K562 (cell line): ENCODE data around the gene EPHA1.

Experiments
- BRD9 ChIP-seq: fragments of 450-650 bp; IDR thresholded peaks from 2 replicates; pipeline ENCODE4 v1.6.1; 2018; ENCODE audit warnings: low read depth; ENCODE audit not compliant: partially characterized antibody
- CHD2 ChIP-seq: IDR thresholded peaks from 2 replicates; pipeline ENCODE4 v1.6.1; 2011; ENCODE audit warnings: low read depth, low read length
- DACH1 ChIP-seq: fragments of 450-650 bp; IDR thresholded peaks from 2 replicates; pipeline ENCODE4 v1.6.1; 2018; ENCODE audit not compliant: partially characterized antibody
- E2F3 ChIP-seq: fragments of 250-450 bp; sonication (Bioruptor Pico); IDR thresholded peaks from 2 replicates; pipeline ENCODE4 v1.4.0; 2020; ENCODE audit warnings: mild to moderate bottlenecking
- EP300 ChIP-seq: IDR thresholded peaks from 2 replicates; pipeline ENCODE4 v1.6.1; 2012; ENCODE audit warnings: low read length, improper control_type of control experiment
- POLR2A ChIP-seq: fragments of 450-650 bp; conservative IDR thresholded peaks from 2 replicates; pipeline ENCODE4 v1.6.1; 2016
- ZKSCAN3 ChIP-seq: fragments of 250-450 bp; sonication (Bioruptor Pico); IDR thresholded peaks from 2 replicates; pipeline ENCODE4 v1.4.0; 2020
- ZNF24 ChIP-seq: fragments of 450-650 bp; IDR thresholded peaks from 2 replicates; pipeline ENCODE4 v1.6.1; 2016
- ZNF311 ChIP-seq: fragments of 250-450 bp; sonication (Bioruptor Pico); IDR thresholded peaks from 2 replicates; pipeline ENCODE4 v1.4.0; 2020; ENCODE audit warnings: mild to moderate bottlenecking, moderate library complexity
- ZZZ3 ChIP-seq: fragments of 450-650 bp; IDR thresholded peaks from 2 replicates; pipeline ENCODE4 v1.6.1; 2016; ENCODE audit warnings: antibody characterized with exemption, mild to moderate bottlenecking, moderate library complexity
- TF ChIP-seq, protein P1 (sequence below), 3 experiments: IDR thresholded peaks in 2 of 3; conservative IDR thresholded peaks in 1 of 3; 2 replicates each; pipeline ENCODE4 v1.5.1; 2011 to 2012; ENCODE audit warnings: low read length in 3 of 3, mild to moderate bottlenecking in 3 of 3, control low read depth in 2 of 3, improper control_type of control experiment in 1 of 3, inconsistent platforms in 1 of 3, low read depth in 1 of 3, mixed read lengths in 1 of 3, moderate library complexity in 1 of 3; ENCODE audit not compliant: insufficient read depth in 2 of 3
- TF ChIP-seq, protein P2 (sequence below), 2 experiments: fragments of 450-650 bp in 1 of 2; sonication (generic) in 1 of 2; formaldehyde crosslinking in 1 of 2; IDR thresholded peaks; 2 replicates each; pipeline versions ENCODE4 v1.7.1 to v1.9.0; 2016 to 2022; ENCODE audit warnings: inconsistent platforms in 1 of 2, mild to moderate bottlenecking in 1 of 2, missing genetic modification reagents in 1 of 2
- TF ChIP-seq, protein P3 (sequence below): fragments of 250-450 bp; sonication (Bioruptor Pico); IDR thresholded peaks from 2 replicates; pipeline ENCODE4 v1.8.0; 2022; ENCODE audit warnings: moderate library complexity, mild to moderate bottlenecking, inconsistent platforms

DNA sequence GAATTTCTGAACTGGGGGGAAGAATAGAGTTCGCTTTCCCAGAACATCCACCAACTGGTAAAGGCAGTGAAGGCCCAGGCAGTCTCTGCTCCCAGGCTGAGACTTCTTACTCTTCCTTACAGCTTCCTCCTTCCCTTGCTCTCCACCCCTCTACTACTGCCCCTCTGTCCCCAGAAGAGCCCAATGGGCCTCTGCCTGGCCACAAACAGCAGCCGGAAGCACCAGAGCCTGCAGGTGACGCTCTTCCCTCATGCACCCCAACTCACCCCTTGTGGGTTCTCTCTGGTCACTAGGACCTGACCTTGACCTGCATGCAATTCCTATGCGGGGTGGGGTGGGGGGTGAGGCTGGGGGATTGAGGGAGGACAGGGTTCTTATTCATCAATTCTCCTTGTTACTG, 62.6 kb downstream of the EPHA1 start:
- TF ChIP-seq ZKSCAN3 (CRISPR knock-in tag) (no peak), ZNF24 (no peak), ZZZ3 (no peak), CHD2 (no peak), E2F3 (CRISPR knock-in tag) (no peak), POLR2A (no peak), EP300 (no peak), DACH1 (no peak), BRD9 (no peak), ZNF311 (CRISPR knock-in tag) (no peak)
- TF ChIP-seq, protein P1, sequence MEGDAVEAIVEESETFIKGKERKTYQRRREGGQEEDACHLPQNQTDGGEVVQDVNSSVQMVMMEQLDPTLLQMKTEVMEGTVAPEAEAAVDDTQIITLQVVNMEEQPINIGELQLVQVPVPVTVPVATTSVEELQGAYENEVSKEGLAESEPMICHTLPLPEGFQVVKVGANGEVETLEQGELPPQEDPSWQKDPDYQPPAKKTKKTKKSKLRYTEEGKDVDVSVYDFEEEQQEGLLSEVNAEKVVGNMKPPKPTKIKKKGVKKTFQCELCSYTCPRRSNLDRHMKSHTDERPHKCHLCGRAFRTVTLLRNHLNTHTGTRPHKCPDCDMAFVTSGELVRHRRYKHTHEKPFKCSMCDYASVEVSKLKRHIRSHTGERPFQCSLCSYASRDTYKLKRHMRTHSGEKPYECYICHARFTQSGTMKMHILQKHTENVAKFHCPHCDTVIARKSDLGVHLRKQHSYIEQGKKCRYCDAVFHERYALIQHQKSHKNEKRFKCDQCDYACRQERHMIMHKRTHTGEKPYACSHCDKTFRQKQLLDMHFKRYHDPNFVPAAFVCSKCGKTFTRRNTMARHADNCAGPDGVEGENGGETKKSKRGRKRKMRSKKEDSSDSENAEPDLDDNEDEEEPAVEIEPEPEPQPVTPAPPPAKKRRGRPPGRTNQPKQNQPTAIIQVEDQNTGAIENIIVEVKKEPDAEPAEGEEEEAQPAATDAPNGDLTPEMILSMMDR (IDR thresholded peaks at IDR 0.05 in 2 of 3, conservative IDR thresholded peaks at IDR 0.05 in 1 of 3; ENCODE audit: insufficient read depth in 2 of 3, low read depth in 1 of 3, low read length in 3 of 3): peak in 2 of 3 experiments; percentile 62 to 77; a peak in 4 of 6 replicates
- TF ChIP-seq, protein P2, sequence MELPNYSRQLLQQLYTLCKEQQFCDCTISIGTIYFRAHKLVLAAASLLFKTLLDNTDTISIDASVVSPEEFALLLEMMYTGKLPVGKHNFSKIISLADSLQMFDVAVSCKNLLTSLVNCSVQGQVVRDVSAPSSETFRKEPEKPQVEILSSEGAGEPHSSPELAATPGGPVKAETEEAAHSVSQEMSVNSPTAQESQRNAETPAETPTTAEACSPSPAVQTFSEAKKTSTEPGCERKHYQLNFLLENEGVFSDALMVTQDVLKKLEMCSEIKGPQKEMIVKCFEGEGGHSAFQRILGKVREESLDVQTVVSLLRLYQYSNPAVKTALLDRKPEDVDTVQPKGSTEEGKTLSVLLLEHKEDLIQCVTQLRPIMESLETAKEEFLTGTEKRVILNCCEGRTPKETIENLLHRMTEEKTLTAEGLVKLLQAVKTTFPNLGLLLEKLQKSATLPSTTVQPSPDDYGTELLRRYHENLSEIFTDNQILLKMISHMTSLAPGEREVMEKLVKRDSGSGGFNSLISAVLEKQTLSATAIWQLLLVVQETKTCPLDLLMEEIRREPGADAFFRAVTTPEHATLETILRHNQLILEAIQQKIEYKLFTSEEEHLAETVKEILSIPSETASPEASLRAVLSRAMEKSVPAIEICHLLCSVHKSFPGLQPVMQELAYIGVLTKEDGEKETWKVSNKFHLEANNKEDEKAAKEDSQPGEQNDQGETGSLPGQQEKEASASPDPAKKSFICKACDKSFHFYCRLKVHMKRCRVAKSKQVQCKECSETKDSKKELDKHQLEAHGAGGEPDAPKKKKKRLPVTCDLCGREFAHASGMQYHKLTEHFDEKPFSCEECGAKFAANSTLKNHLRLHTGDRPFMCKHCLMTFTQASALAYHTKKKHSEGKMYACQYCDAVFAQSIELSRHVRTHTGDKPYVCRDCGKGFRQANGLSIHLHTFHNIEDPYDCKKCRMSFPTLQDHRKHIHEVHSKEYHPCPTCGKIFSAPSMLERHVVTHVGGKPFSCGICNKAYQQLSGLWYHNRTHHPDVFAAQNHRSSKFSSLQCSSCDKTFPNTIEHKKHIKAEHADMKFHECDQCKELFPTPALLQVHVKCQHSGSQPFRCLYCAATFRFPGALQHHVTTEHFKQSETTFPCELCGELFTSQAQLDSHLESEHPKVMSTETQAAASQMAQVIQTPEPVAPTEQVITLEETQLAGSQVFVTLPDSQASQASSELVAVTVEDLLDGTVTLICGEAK (IDR thresholded peaks at IDR 0.05): no peak
- TF ChIP-seq, protein P2 (CRISPR knock-in tag; IDR thresholded peaks at IDR 0.05): no peak
- TF ChIP-seq, protein P3, sequence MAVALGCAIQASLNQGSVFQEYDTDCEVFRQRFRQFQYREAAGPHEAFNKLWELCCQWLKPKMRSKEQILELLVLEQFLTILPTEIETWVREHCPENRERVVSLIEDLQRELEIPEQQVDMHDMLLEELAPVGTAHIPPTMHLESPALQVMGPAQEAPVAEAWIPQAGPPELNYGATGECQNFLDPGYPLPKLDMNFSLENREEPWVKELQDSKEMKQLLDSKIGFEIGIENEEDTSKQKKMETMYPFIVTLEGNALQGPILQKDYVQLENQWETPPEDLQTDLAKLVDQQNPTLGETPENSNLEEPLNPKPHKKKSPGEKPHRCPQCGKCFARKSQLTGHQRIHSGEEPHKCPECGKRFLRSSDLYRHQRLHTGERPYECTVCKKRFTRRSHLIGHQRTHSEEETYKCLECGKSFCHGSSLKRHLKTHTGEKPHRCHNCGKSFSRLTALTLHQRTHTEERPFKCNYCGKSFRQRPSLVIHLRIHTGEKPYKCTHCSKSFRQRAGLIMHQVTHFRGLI (CRISPR knock-in tag): no peak
